IMR-90 (cell line): ENCODE results near the gene LCN12. TPM values are rescaled to one million over a fixed set of nuclear protein-coding genes. Genes with fewer than 3 reads are reported as not detected.

Experiments
- ATAC-seq: fragments of 200-7000 bp; cut with Tn5 transposase; 2 replicates; pipeline ENCODE4 v1.9.1; 2020; ENCODE audit warnings: low read depth, mild to moderate bottlenecking, moderate library complexity
- BruUV-seq: library from RNA; stranded (reverse); fragments of 400-500 nt; replicated peaks from 2 replicates; lab custom pipeline; 2021; lab: Mats Ljungman, UMichigan
- CTCF ChIA-PET: fragments of 300-600 bp; formaldehyde crosslinking; extraction: SDS; loops from one replicate; lab custom pipeline; 2021; ENCODE audit warnings: antibody characterized with exemption; lab: Yijun Ruan, JAX
- POLR2A ChIA-PET: fragments of 300-600 bp; sonication (Branson Sonifier 250); formaldehyde crosslinking; loops from one replicate; lab custom pipeline; 2022; ENCODE audit warnings: antibody characterized with exemption; ENCODE audit not compliant: unreplicated experiment; lab: Charles Lee
- DNase-seq: peaks from one replicate; pipeline ENCODE4 v3.0.0; 2013
- H2AFZ ChIP-seq: replicated peaks from 2 replicates; pipeline ENCODE3; 2013; ENCODE audit warnings: low read length, mild to moderate bottlenecking; ENCODE audit not compliant: poor library complexity
- H2AK5ac ChIP-seq: 2 replicates; pipeline ENCODE4 v1.6.1; 2013; ENCODE audit warnings: low read depth, low read length, inconsistent platforms
- H2AK9ac ChIP-seq: replicated peaks from 2 replicates; pipeline ENCODE3; 2013; ENCODE audit warnings: mild to moderate bottlenecking, low read depth, low read length, moderate library complexity; ENCODE audit not compliant: poor library complexity
- H2BK120ac ChIP-seq: 2 replicates; pipeline ENCODE4 v1.6.1; 2013; ENCODE audit warnings: low read depth, low read length, inconsistent platforms
- H2BK15ac ChIP-seq: 3 replicates; pipeline ENCODE4 v1.6.1; 2013; ENCODE audit warnings: low read depth, low read length, inconsistent platforms
- H2BK20ac ChIP-seq: 2 replicates; pipeline ENCODE4 v1.6.1; 2013; ENCODE audit warnings: low read depth, mild to moderate bottlenecking, inconsistent platforms, low read length, moderate library complexity
- H2BK5ac ChIP-seq: 2 replicates; pipeline ENCODE4 v1.6.1; 2013; ENCODE audit warnings: mild to moderate bottlenecking, low read depth, low read length, inconsistent platforms; ENCODE audit not compliant: poor library complexity, severe bottlenecking
- H3K14ac ChIP-seq: replicated peaks from 2 replicates; pipeline ENCODE4 v1.6.1; 2013; ENCODE audit warnings: low read depth, low read length, inconsistent platforms
- H3K18ac ChIP-seq: 2 replicates; pipeline ENCODE4 v1.6.1; 2013; ENCODE audit warnings: low read depth, low read length, control low read depth
- H3K23ac ChIP-seq: 2 replicates; pipeline ENCODE4 v1.6.1; 2013; ENCODE audit warnings: low read depth, low read length, inconsistent platforms
- H3K27ac ChIP-seq: 2 replicates; pipeline ENCODE4 v1.5.1; 2013; ENCODE audit warnings: mild to moderate bottlenecking, control low read depth, low read length; ENCODE audit not compliant: insufficient read depth
- H3K27me3 ChIP-seq: 2 replicates; pipeline ENCODE4 v1.6.1; 2013; ENCODE audit warnings: low read length; ENCODE audit not compliant: control insufficient read depth, insufficient read depth
- H3K36me3 ChIP-seq: 2 replicates; pipeline ENCODE4 v1.6.1; 2013; ENCODE audit warnings: low read length, mixed read lengths; ENCODE audit not compliant: control insufficient read depth, insufficient read depth
- H3K4ac ChIP-seq: 2 replicates; pipeline ENCODE4 v1.6.1; 2013; ENCODE audit warnings: low read depth, low read length, inconsistent platforms
- H3K4me1 ChIP-seq: 2 replicates; pipeline ENCODE4 v1.6.1; 2013; ENCODE audit warnings: low read length, mixed read lengths; ENCODE audit not compliant: control insufficient read depth, insufficient read depth
- H3K4me2 ChIP-seq: 2 replicates; pipeline ENCODE4 v1.6.1; 2013; ENCODE audit warnings: low read depth, mild to moderate bottlenecking, control low read depth, low read length, moderate library complexity
- H3K4me3 ChIP-seq: 2 replicates; pipeline ENCODE4 v1.5.1; 2013; ENCODE audit warnings: low read depth, mild to moderate bottlenecking, control low read depth, low read length, moderate library complexity; ENCODE audit not compliant: insufficient read depth
- H3K56ac ChIP-seq: 2 replicates; pipeline ENCODE4 v1.6.1; 2013; ENCODE audit warnings: low read length, inconsistent platforms; ENCODE audit not compliant: insufficient read depth; ENCODE audit errors: extremely low read depth
- H3K79me1 ChIP-seq, 2 experiments: 2 replicates each; pipeline ENCODE4 v1.6.1; 2013; ENCODE audit warnings: low read length in 2 of 2, inconsistent platforms in 1 of 2, low read depth in 1 of 2
- H3K9ac ChIP-seq: 2 replicates; pipeline ENCODE4 v1.6.1; 2013; ENCODE audit warnings: low read depth, low read length, control low read depth
- H3K9me1 ChIP-seq: 2 replicates; pipeline ENCODE4 v1.6.1; 2013; ENCODE audit warnings: low read length, inconsistent platforms; ENCODE audit not compliant: insufficient read depth
- H3K9me3 ChIP-seq: 2 replicates; pipeline ENCODE4 v1.6.1; 2013; ENCODE audit warnings: low read length; ENCODE audit not compliant: control insufficient read depth, insufficient read depth
- H4K20me1 ChIP-seq: 2 replicates; pipeline ENCODE4 v1.6.1; 2013; ENCODE audit warnings: low read length, inconsistent platforms; ENCODE audit not compliant: insufficient read depth
- H4K5ac ChIP-seq: 2 replicates; pipeline ENCODE4 v1.6.1; 2013; ENCODE audit warnings: mild to moderate bottlenecking, low read depth, low read length, control low read depth
- H4K8ac ChIP-seq, 2 experiments: 2 replicates each; pipeline ENCODE4 v1.6.1; 2013; ENCODE audit warnings: low read depth in 2 of 2, low read length in 2 of 2, control low read depth in 1 of 2, inconsistent platforms in 1 of 2
- H4K91ac ChIP-seq: 2 replicates; pipeline ENCODE4 v1.6.1; 2013; ENCODE audit warnings: low read depth, low read length, inconsistent platforms; ENCODE audit not compliant: insufficient read depth
- ELK1 ChIP-seq: fragments of 150-350 bp; IDR thresholded peaks from 2 replicates; pipeline ENCODE4 v1.6.1; 2016; ENCODE audit warnings: low read depth, mild to moderate bottlenecking, low read length, moderate library complexity, borderline replicate concordance
- WGBS, 2 experiments: methylation state at CpG; one replicate each; pipeline versions ENCODE4 v1.1.5 to v1.1.7; 2013; ENCODE audit warnings: missing lambda C conversion rate in 2 of 2; ENCODE audit not compliant: insufficient read length in 1 of 2; ENCODE audit errors: extremely low coverage in 2 of 2; 5-methylcytosine and 5-hydroxymethylcytosine counted together
- dilution Hi-C: fragments of 300-500 bp; cut with HindIII; formaldehyde crosslinking; loops from one replicate; pipeline ENCODE4 v1.14.3; 2018; ENCODE audit warnings: low sequenced_read_pairs; ENCODE audit not compliant: unreplicated experiment
- in situ Hi-C: fragments of 300-500 bp; cut with MboI; formaldehyde crosslinking; loops from 3 replicates; pipeline ENCODE4 v1.14.3; 2019; ENCODE audit warnings: low sequenced_read_pairs, inconsistent platforms, mixed read lengths
- intact Hi-C: fragments of 100-400 bp; cut with micrococcal nuclease; formaldehyde crosslinking; loops from 2 replicates; pipeline ENCODE4 v1.10.0; 2022
- polyA plus RNA-seq, 3 experiments: library from polyadenylated mRNA; depleted of rRNA; stranded (reverse); fragments of >200 nt; gene quantifications; 2 replicates each; pipeline ENCODE4 v1.2.3, GENCODE V29; 2012; ENCODE audit warnings: low replicate concordance in 1 of 3
- total RNA-seq: library from RNA; depleted of rRNA; stranded (reverse); fragments of >200 nt; gene quantifications from 2 replicates; pipeline ENCODE4 v1.2.3, GENCODE V29; 2012

The LCN12 gene
- total and polyA plus RNA-seq, 2 of the 4 experiments (the other 2 are of a cell fraction), result 0.12 TPM; not detected in 1

DNA sequence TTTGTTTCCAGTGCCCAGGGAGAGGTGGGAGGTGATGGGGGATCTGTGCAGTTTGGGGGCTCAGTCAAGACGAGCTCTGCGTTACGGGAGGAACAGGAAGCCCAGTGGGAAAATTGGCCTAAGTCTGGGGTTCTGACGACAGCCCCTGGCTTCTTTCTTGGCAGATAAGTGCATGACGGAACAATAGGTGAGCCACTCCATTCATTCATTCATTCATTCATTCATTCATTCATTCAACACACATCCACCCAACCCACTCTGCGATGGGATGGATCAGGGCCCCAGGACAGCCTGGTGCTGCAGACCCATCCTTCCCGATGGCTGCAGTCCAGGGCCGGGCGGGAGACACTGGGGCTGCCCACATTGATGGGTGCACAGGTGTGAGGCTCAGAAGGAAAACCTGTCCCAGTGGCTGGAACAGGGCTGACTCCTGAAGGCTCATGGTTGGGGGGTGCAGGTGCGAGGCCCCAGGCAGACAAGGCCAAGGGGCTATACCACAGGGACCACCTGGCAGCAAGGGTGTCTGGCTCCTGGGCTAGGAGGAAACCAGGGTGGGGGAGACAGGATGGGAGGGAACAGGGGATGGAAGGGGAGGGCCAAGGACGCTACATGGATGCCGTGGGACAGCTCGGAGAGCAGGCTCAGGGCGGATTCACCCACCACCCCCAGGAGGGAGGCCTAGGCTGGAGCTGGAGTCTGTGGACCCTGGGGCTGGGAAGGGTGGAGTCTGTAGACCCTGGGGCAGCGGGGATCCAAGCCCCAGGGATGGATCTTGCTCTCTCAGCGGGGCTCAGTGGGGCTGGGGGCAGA is 28.8 kb downstream of the LCN12 start:
- Histone ChIP-seq H4K5ac (no peak overlapping the region), H3K9ac (no peak overlapping the region), H3K23ac (no peak overlapping the region), H2AFZ (no peak overlapping the region), H3K56ac (no peak overlapping the region), H3K36me3 (no peaks in the 10 kb centered on the region), H3K79me1 (no peaks in the 10 kb centered on the region), H2BK120ac (no peak overlapping the region), H4K8ac (no peak overlapping the region), H3K4ac (no peak overlapping the region), H3K4me3 (no peak overlapping the region), H3K14ac (no peak overlapping the region), H2AK5ac (no peak overlapping the region), H2BK5ac (no peak overlapping the region), H3K9me1 (no peaks in the 10 kb centered on the region), H3K4me1 (peaks cover 7% of the 10 kb centered on the region; the same call in 1 of the 2 replicates), H3K9me3 (no peaks in the 10 kb centered on the region), H4K20me1 (no peaks in the 10 kb centered on the region), H2BK20ac (no peak overlapping the region), H3K18ac (no peak overlapping the region), H2AK9ac (no peak overlapping the region), H3K27me3 (peaks cover 32% of the 10 kb centered on the region), H3K4me2 (no peak overlapping the region), H2BK15ac (no peak overlapping the region), H3K27ac (no peak overlapping the region), H4K91ac (no peak overlapping the region)
- ChIA-PET CTCF (interaction anchor here (1.2 kb wide), 1 partner anchor 33 kb away, joined by 4 read pairs; no protein-coding TSS in a partner anchor), POLR2A (no interaction called here)
- TF ChIP-seq ELK1, result no peak
- WGBS, 2 experiments, result 95% methylated on average over 4 of the region's 16 CpGs; no CpG with 5 or more reads in 1 of the 2 experiments
- in situ Hi-C loops (no loop called here), dilution Hi-C loops (no loop called here), intact Hi-C loops (no loop called here)
- no peak for ATAC-seq
- no peak for DNase-seq
- BruUV-seq, result no TSS peak
